Iris pigment epithelial cell (primary cell): Measurements from ENCODE around the gene COL11A1.
A peak's percentile ranks its signal among the peaks of the same experiment; 100 is the strongest.

Source experiments
- DNase-seq: peaks from one replicate; pipeline ENCODE4 v3.0.0-alpha.2; 2011; ENCODE audit warnings: low read depth

Gene COL11A1

DNA sequence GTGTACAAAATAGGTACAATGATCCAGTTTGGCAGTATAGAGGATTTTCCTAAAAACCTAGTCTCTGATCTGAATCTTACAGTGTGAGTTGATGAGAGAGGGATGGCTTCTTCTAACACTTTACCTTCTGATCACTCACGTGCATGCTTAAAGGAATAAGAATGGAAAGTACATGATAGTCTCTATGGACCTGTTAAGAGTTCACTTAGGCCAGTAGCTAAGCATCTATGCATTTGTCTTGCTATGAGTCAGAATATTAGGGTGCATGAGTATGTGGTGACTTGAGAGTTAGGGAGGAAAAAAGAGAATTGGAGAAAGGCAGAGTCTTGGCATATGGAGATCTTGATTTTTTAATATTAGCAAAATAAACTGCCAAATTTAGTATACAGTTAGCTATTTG lies 206.3 kb downstream of the COL11A1 start:
- peak; percentile 39 for DNase-seq

GRCh38 chr1:102899935-102900334 lies 208.4 kb downstream of the COL11A1 start:
- no peak for DNase-seq

- peak; percentile 68 for DNase-seq
These were observed 210.8 kb downstream of the COL11A1 start for GRCh38 chr1:102897557-102897956.

DNA sequence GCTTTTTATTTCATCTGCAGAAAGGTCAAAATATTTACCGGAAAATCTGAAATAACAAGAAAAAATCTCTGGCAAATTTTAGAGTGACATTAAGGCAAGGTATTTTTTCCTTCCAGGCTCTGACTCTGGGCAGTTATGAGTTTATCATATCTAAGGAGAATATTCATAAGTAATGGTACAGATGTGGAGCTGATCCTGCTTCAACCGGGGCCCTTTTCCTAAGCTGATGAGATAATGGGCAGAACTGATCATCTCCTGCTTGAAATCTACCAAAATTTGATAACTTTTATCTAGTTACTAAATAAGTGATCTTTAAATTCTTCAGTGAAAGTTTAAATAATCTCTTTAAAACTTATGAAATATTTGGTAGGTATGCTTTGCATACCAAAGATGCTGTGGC lies 211.6 kb downstream of the COL11A1 start:
- no peak for DNase-seq

- no peak for DNase-seq
These were observed 212.0 kb downstream of the COL11A1 start for GRCh38 chr1:102896286-102896685.

- peak; percentile 91 for DNase-seq
These were observed 216.3 kb downstream of the COL11A1 start for GRCh38 chr1:102891868-102892625.

DNA sequence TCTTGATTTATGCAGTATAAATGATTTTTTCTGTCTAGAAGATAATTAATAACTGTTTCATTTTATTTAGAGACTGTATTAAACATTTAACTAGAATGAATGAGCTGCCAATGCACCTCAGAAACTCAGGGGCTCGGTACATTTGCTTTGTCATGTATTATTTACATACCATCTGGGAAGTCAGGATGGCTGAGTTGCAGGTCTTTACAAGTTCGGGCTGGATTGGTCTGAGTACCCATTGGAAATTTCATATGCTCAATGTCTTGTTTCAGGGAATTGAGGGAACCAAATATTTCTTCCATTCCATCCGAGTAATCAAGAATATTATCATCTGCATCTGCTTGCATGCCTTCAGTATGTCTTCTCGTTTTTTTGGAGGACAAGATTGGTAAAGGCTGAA lies 221.7 kb downstream of the COL11A1 start:
- DNase-seq: no peak

- DNase-seq: no peak
These were observed 224.1 kb downstream of the COL11A1 start for GRCh38 chr1:102884238-102884637.

DNA sequence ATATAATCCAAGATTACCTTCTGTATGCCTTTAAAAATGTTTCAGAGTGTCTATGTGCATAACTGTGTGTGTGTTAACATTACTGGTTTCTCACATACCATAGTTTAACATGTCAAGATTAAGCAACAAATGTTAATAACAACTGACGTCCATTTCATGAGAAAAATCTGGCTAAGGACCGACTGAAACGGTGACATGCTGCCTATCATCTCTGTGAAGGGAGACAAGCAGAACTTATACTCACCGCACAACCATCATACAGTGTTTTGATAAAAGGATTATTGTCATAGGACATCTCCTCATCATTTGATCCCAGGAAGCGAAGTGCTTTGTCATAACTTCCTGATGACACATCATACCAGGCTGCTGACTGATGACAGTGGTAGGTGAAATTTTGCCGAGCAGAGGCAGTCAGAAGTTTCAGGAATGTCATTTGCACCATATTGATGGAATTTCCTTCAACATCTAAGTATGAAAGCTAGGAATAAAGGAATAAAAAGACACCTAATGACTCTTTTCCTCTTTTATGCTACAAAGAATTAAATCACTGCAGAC lies 228.8 kb downstream of the COL11A1 start:
- peak; percentile 91 for DNase-seq

GRCh38 chr1:102875756-102876155 lies 232.6 kb downstream of the COL11A1 start:
- DNase-seq: no peak

- no peak for DNase-seq
These were observed 235.8 kb downstream of the COL11A1 start for GRCh38 chr1:102872526-102872925.

DNA sequence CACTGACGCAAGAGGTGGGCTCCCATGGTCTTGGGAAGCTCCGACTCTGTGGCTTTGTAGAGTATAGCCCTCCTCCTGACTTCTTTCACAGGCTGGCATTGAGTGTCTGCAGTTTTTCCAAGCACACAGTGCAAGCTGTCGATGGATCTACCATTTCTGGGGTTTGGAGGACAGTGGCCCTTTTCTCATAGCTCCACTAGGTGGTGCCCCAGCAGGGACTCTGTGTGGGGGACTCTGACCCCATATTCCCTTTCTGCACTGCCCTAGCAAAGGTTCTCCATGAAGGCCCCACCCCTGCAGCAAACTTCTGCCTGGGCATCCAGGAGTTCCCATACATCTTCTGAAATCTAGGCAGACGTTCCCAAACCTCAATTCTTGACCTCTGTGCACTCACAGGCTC lies 236.2 kb downstream of the COL11A1 start:
- no peak for DNase-seq

GRCh38 chr1:102863704-102864103 lies 244.6 kb downstream of the COL11A1 start:
- DNase-seq: no peak

GRCh38 chr1:102861247-102861646 lies 247.1 kb downstream of the COL11A1 start:
- no peak for DNase-seq

DNA sequence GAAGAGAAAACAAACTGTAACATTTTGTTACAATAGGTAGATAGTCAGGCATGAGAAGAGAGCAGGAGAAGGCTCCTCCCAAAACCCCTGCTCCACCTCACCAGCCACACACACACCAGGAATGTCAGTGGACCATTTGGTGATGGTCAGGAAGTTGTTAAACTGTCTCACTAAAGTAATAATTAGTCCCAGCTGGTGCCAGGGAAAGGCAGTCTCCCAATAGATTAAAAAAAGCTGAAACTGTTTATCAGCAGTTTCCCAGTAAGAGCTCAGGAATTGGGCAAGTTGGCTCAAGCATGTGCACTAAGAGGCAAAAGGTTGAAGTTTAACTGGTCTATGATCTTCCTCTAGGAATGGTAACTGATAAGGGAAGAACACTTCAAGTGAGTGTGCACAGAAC lies 249.6 kb downstream of the COL11A1 start:
- DNase-seq: no peak

DNA sequence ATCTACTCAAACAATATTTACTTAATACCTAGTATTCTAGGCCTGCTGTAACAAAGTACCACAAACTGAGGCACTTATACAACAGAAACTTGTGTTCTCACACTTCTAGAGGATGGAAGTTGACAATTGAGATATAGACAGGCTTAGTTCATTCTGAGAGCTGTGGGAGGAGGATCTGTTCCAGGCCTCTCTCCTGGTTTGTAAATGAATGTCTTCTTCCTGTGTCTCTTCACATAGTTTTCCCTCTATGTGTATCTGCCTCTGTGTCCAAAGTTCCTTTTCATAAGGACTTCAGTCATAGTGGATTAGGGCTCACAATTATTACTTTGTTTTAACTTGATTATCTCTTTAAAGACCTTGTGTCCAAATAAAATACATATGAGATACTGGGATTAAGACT lies 251.1 kb downstream of the COL11A1 start:
- no peak for DNase-seq

GRCh38 chr1:102853701-102854187 lies 254.6 kb downstream of the COL11A1 start:
- no peak for DNase-seq

DNA sequence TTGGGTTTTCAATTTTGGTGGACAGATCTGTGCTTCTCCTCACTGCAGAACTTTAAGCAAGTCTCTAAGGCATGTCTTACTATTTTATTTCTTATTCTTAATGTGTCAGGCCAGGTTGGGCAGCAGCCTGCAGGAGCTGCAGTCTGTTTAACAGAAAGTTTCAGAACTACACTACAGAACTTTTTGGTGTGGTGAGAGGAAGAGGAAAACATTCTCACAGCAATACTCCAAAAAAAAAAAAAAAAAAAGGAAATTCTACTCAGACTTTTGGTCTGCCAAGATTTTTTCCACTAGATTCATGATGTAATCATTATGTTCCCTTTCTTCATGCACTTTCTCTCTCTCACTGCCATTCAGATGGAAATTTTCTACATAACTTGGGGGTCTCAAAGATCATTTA lies 255.2 kb downstream of the COL11A1 start:
- no peak for DNase-seq

DNA sequence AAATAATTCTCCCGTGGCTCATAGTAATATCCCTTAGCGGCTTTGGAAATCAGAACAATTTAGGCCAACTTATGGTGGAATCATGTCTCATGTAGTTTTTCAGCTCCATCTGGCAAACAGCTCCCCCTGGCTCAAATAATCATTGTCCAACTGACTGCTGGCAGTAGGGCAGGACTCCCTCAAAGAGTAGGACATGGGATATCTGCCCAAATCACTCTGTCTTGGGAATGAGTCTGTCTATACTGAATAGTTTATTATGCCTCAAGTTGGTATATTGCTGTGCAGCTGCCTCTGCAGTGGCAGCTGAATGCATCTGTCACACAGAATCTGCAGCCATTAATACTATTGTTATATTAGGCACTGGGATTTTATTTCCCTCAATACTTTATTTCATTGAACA lies 255.7 kb downstream of the COL11A1 start:
- DNase-seq: no peak

GRCh38 chr1:102851616-102852015 lies 256.7 kb downstream of the COL11A1 start:
- peak; percentile 62 for DNase-seq

GRCh38 chr1:102842606-102843005 lies 265.7 kb downstream of the COL11A1 start:
- DNase-seq: no peak

- no peak for DNase-seq
These were observed 267.6 kb downstream of the COL11A1 start for GRCh38 chr1:102840741-102841140.

DNA sequence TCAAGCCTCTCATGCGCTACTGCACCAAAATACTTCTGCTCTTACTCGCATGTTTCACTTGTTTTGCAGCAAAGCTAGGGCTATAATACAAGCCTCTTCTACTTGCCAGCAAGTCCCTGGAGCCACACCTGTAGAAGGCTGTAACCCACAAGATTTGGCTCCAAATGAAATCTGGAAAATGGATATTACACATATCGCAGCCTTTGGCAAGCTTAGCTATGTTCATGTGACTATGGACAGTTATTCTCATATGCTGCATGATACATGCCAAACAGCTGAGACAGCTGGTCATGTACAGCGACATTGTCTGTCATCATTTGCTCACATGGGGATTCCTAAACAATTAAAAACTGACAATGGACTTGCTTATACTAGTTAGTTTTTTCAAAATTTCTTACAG lies 270.3 kb downstream of the COL11A1 start:
- no peak for DNase-seq

GRCh38 chr1:102837551-102837950 lies 270.8 kb downstream of the COL11A1 start:
- DNase-seq: no peak
